WERI-Rb-1 (cell line): ENCODE results near the gene CNTRL.

Experiments used
- DNase-seq: peaks from one replicate; pipeline ENCODE4 v3.0.0-alpha.2; 2020
- H3K27ac ChIP-seq: fragments of 250-450 bp; sonication (Bioruptor Pico); 2 replicates; pipeline ENCODE4 v1.5.1; 2020; ENCODE audit warnings: mild to moderate bottlenecking, moderate library complexity
- H3K27me3 ChIP-seq: fragments of 250-450 bp; sonication (Bioruptor Pico); 2 replicates; pipeline ENCODE4 v1.5.1; 2021; ENCODE audit warnings: mild to moderate bottlenecking, low read depth, moderate library complexity; ENCODE audit not compliant: insufficient read depth, severe bottlenecking
- H3K36me3 ChIP-seq: fragments of 250-450 bp; sonication (Bioruptor Pico); 2 replicates; pipeline ENCODE4 v1.5.1; 2020; ENCODE audit warnings: mild to moderate bottlenecking, moderate library complexity
- H3K4me3 ChIP-seq: 2 replicates; pipeline ENCODE4 v1.5.1; 2011; ENCODE audit warnings: low read depth, mild to moderate bottlenecking, control low read depth, low read length
- H3K9me3 ChIP-seq: fragments of 250-450 bp; sonication (Bioruptor Pico); 2 replicates; pipeline ENCODE4 v1.5.1; 2021; ENCODE audit warnings: mild to moderate bottlenecking, moderate library complexity; ENCODE audit not compliant: severe bottlenecking
- CTCF ChIP-seq: IDR thresholded peaks from 2 replicates; pipeline ENCODE4 v1.5.1; 2011; ENCODE audit warnings: low read depth, mild to moderate bottlenecking, control low read depth, inconsistent platforms, low read length

CNTRL gene

GRCh38 chr9:121214005-121214404 lies 139.2 kb downstream of the CNTRL start:
- Histone ChIP-seq H3K9me3 (no peaks in the 10 kb centered on the region), H3K4me3 (no peak overlapping the region), H3K27me3 (no peaks in the 10 kb centered on the region), H3K27ac (no peak overlapping the region), H3K36me3 (no peaks in the 10 kb centered on the region)
- DNase-seq: no peak
- TF ChIP-seq CTCF: no peak

- DNase-seq: no peak
- no peak for TF ChIP-seq CTCF
- H3K4me3 ChIP-seq: no peak overlapping the region
- H3K36me3 ChIP-seq: no peaks in the 10 kb centered on the region
- H3K27ac ChIP-seq: no peak overlapping the region
- no peaks in the 10 kb centered on the region for H3K27me3 ChIP-seq
- no peaks in the 10 kb centered on the region for H3K9me3 ChIP-seq
These were observed 141.6 kb downstream of the CNTRL start for GRCh38 chr9:121216271-121216805.

- DNase-seq: no peak
- Histone ChIP-seq H3K27me3 (no peaks in the 10 kb centered on the region), H3K27ac (no peak overlapping the region), H3K9me3 (no peaks in the 10 kb centered on the region), H3K36me3 (no peaks in the 10 kb centered on the region), H3K4me3 (no peak overlapping the region)
- TF ChIP-seq CTCF: no peak
These were observed 143.0 kb downstream of the CNTRL start for GRCh38 chr9:121217609-121218292.

GRCh38 chr9:121218357-121219027 lies 143.7 kb downstream of the CNTRL start:
- no peak for DNase-seq
- H3K36me3 ChIP-seq: no peaks in the 10 kb centered on the region
- H3K27ac ChIP-seq: no peak overlapping the region
- H3K9me3 ChIP-seq: no peaks in the 10 kb centered on the region
- no peaks in the 10 kb centered on the region for H3K27me3 ChIP-seq
- no peak for TF ChIP-seq CTCF
- H3K4me3 ChIP-seq: no peak overlapping the region

- Histone ChIP-seq H3K4me3 (no peak overlapping the region), H3K36me3 (no peaks in the 10 kb centered on the region), H3K9me3 (no peaks in the 10 kb centered on the region), H3K27ac (no peak overlapping the region), H3K27me3 (no peaks in the 10 kb centered on the region)
- TF ChIP-seq CTCF: no peak
- DNase-seq: no peak
These were observed 144.8 kb downstream of the CNTRL start for GRCh38 chr9:121219530-121219929.
